ELF-1 (cell line): ENCODE data around the gene TBC1D22A.
"Not testable (repeated sequence)": the region's sequence is repeated elsewhere in the genome, so short reads cannot be mapped to it uniquely, and the experiment has no call there.

Source experiments
- DNase-seq: peaks from one replicate; pipeline ENCODE4 v3.0.0-alpha.2; 2016; ENCODE audit warnings: low read depth, low spot score

TBC1D22A gene

GRCh38 chr22:47167056-47167455 is 404.6 kb downstream of the TBC1D22A start:
- no peak for DNase-seq

GRCh38 chr22:47167921-47168320 is 405.5 kb downstream of the TBC1D22A start:
- not testable (repeated sequence) for DNase-seq

GRCh38 chr22:47168441-47168840 is 406.0 kb downstream of the TBC1D22A start:
- DNase-seq, result no peak

GRCh38 chr22:47168900-47169800 is 406.7 kb downstream of the TBC1D22A start:
- DNase-seq, result peak; percentile 62

GRCh38 chr22:47169801-47170140 is 407.3 kb downstream of the TBC1D22A start:
- no peak for DNase-seq

- not testable (repeated sequence) for DNase-seq
Observed at GRCh38 chr22:47170511-47171440, 408.3 kb downstream of the TBC1D22A start.

GRCh38 chr22:47171441-47172221 is 409.2 kb downstream of the TBC1D22A start:
- DNase-seq, result no peak

- DNase-seq, result no peak
Observed at GRCh38 chr22:47172771-47173534, 410.5 kb downstream of the TBC1D22A start.

GRCh38 chr22:47173535-47174021 is 411.1 kb downstream of the TBC1D22A start:
- DNase-seq, result no peak

GRCh38 chr22:47174096-47174495 is 411.6 kb downstream of the TBC1D22A start:
- DNase-seq, result no peak

- DNase-seq, result no peak
Observed at GRCh38 chr22:47174671-47175112, 412.2 kb downstream of the TBC1D22A start.

- DNase-seq, result no peak
Observed at GRCh38 chr22:47175151-47176025, 412.9 kb downstream of the TBC1D22A start.

GRCh38 chr22:47176026-47176389 is 413.6 kb downstream of the TBC1D22A start:
- DNase-seq, result no peak

GRCh38 chr22:47176573-47177333 is 414.3 kb downstream of the TBC1D22A start:
- DNase-seq, result no peak

GRCh38 chr22:47177334-47177815 is 414.9 kb downstream of the TBC1D22A start:
- no peak for DNase-seq

- DNase-seq, result no peak
Observed at GRCh38 chr22:47178339-47178738, 415.9 kb downstream of the TBC1D22A start.

GRCh38 chr22:47180796-47181195 is 418.3 kb downstream of the TBC1D22A start:
- no peak for DNase-seq

GRCh38 chr22:47187176-47187957 is 424.9 kb downstream of the TBC1D22A start:
- DNase-seq, result no peak
